ENCODE data around the gene UQCC2.

- TF ChIP-seq CTCF (IDR thresholded peaks at IDR 0.05; ENCODE audit: low read length), result no peak
- no peak for TF ChIP-seq EZH2 (IDR thresholded peaks at IDR 0.05; ENCODE audit: borderline replicate concordance, low read length)
Measured at GRCh38 chr6:33754222-33754621, 42.7 kb upstream of the UQCC2 start.
